ENCODE data around the gene VKORC1.

- no peak for TF ChIP-seq POLR2A (IDR thresholded peaks at IDR 0.05)
- no peak for TF ChIP-seq CTCF (IDR thresholded peaks at IDR 0.05)
These were observed 48.6 kb upstream of the VKORC1 start for GRCh38 chr16:31143011-31143693.

All from Peyer's patch (tissue), 4 donors.